ENCODE data around the gene NCKAP5.

DNA sequence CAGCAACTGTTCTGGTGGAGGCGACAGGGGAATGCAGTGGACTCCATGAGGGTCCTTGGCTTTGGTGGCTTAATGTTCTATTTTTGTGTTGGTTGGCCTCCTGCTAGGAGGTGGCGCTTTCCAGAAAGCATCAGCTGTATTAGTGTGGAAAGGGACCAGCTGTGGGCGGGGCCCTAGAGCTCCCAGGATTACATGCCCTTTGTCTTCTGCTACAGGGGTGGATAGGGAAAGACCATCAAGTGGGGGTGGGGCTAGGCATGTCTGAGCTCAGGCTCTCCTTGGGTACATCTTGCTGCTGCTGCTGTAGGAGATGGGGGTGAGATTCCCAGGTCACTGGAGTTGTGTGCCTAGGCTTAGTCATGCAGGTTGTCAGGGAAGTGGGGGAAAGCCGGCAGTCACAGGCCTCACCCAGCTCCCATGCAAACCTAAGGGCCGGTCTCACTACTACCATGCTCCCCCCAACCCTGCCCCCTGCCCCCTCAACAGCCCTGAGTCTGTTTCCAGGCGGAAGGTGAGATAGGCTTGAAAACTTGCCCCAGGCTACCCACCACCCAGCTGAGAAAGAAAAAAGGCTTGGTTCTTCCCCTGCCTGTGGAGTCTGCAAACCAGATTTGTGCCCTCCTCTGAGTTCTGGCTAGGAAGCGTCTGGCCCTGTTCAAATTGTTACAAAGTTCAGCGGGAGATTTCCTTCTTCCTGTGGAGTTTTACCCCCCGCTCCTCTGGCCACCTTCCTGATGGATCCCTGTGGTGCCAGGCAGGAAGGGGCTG is 756.9 kb downstream of the NCKAP5 start:
- TF ChIP-seq SUZ12 (IDR thresholded peaks at IDR 0.05; ENCODE audit: extremely low read depth, insufficient read depth, insufficient read length): no peak
- no peak for TF ChIP-seq YY1 (IDR thresholded peaks at IDR 0.05; ENCODE audit: insufficient read depth, insufficient read length)

Measured in NT2/D1 (cell line).